ENCODE results near the gene HAPSTR1. TPM values are rescaled to one million over a fixed set of nuclear protein-coding genes. Genes with fewer than 3 reads are reported as not detected.

HAPSTR1 gene
- total RNA-seq, 1 donor: 143 TPM

GRCh38 chr16:9115277-9115676, 23.8 kb downstream of the HAPSTR1 start:
- H3K4me1 ChIP-seq (ENCODE audit: insufficient read depth, low read length): peaks cover 41% of the 10 kb centered on the region
- H3K4me3 ChIP-seq (ENCODE audit: low read length): no peak overlapping the region
- no peaks in the 10 kb centered on the region for H3K27me3 ChIP-seq (ENCODE audit: insufficient read depth, low read length)
- H3K9me3 ChIP-seq (ENCODE audit: low read depth, low read length): no peaks in the 10 kb centered on the region

GRCh38 chr16:9116141-9116540, 24.7 kb downstream of the HAPSTR1 start:
- Histone ChIP-seq H3K9me3 (ENCODE audit: low read depth, low read length) (no peaks in the 10 kb centered on the region), H3K27me3 (ENCODE audit: insufficient read depth, low read length) (no peaks in the 10 kb centered on the region), H3K4me3 (ENCODE audit: low read length) (no peak overlapping the region), H3K4me1 (ENCODE audit: insufficient read depth, low read length) (peaks cover 32% of the 10 kb centered on the region)

- H3K4me3 ChIP-seq (ENCODE audit: low read length): no peak overlapping the region
- H3K9me3 ChIP-seq (ENCODE audit: low read depth, low read length): no peaks in the 10 kb centered on the region
- H3K27me3 ChIP-seq (ENCODE audit: insufficient read depth, low read length): no peaks in the 10 kb centered on the region
- peaks cover 30% of the 10 kb centered on the region for H3K4me1 ChIP-seq (ENCODE audit: insufficient read depth, low read length)
These were observed 26.7 kb downstream of the HAPSTR1 start for GRCh38 chr16:9118170-9118569.

GRCh38 chr16:9119795-9120194, 28.4 kb downstream of the HAPSTR1 start:
- no peak overlapping the region for H3K4me3 ChIP-seq (ENCODE audit: low read length)
- H3K9me3 ChIP-seq (ENCODE audit: low read depth, low read length): no peaks in the 10 kb centered on the region
- H3K27me3 ChIP-seq (ENCODE audit: insufficient read depth, low read length): no peaks in the 10 kb centered on the region
- H3K4me1 ChIP-seq (ENCODE audit: insufficient read depth, low read length): peaks cover 29% of the 10 kb centered on the region

- Histone ChIP-seq H3K4me3 (ENCODE audit: low read length) (no peak overlapping the region), H3K27me3 (ENCODE audit: insufficient read depth, low read length) (no peaks in the 10 kb centered on the region), H3K4me1 (ENCODE audit: insufficient read depth, low read length) (peaks cover 45% of the 10 kb centered on the region), H3K9me3 (ENCODE audit: low read depth, low read length) (no peaks in the 10 kb centered on the region)
These were observed 30.9 kb downstream of the HAPSTR1 start for GRCh38 chr16:9122342-9122741.

GRCh38 chr16:9122969-9123368, 31.5 kb downstream of the HAPSTR1 start:
- H3K4me3 ChIP-seq (ENCODE audit: low read length): no peak overlapping the region
- no peaks in the 10 kb centered on the region for H3K9me3 ChIP-seq (ENCODE audit: low read depth, low read length)
- H3K4me1 ChIP-seq (ENCODE audit: insufficient read depth, low read length): peaks cover 52% of the 10 kb centered on the region
- H3K27me3 ChIP-seq (ENCODE audit: insufficient read depth, low read length): no peaks in the 10 kb centered on the region

GRCh38 chr16:9123401-9123800, 32.0 kb downstream of the HAPSTR1 start:
- H3K4me1 ChIP-seq (ENCODE audit: insufficient read depth, low read length): peaks cover 56% of the 10 kb centered on the region
- H3K4me3 ChIP-seq (ENCODE audit: low read length): no peak overlapping the region
- H3K27me3 ChIP-seq (ENCODE audit: insufficient read depth, low read length): no peaks in the 10 kb centered on the region
- no peaks in the 10 kb centered on the region for H3K9me3 ChIP-seq (ENCODE audit: low read depth, low read length)

GRCh38 chr16:9123871-9124270, 32.4 kb downstream of the HAPSTR1 start:
- Histone ChIP-seq H3K4me3 (ENCODE audit: low read length) (no peak overlapping the region), H3K4me1 (ENCODE audit: insufficient read depth, low read length) (peaks cover 59% of the 10 kb centered on the region), H3K27me3 (ENCODE audit: insufficient read depth, low read length) (no peaks in the 10 kb centered on the region), H3K9me3 (ENCODE audit: low read depth, low read length) (no peaks in the 10 kb centered on the region)

- Histone ChIP-seq H3K27me3 (ENCODE audit: insufficient read depth, low read length) (no peaks in the 10 kb centered on the region), H3K4me3 (ENCODE audit: low read length) (no peak overlapping the region), H3K4me1 (ENCODE audit: insufficient read depth, low read length) (peaks cover 59% of the 10 kb centered on the region), H3K9me3 (ENCODE audit: low read depth, low read length) (no peaks in the 10 kb centered on the region)
These were observed 33.0 kb downstream of the HAPSTR1 start for GRCh38 chr16:9124444-9124843.

GRCh38 chr16:9124908-9125584, 33.6 kb downstream of the HAPSTR1 start:
- Histone ChIP-seq H3K4me1 (ENCODE audit: insufficient read depth, low read length) (peaks cover 59% of the 10 kb centered on the region), H3K27me3 (ENCODE audit: insufficient read depth, low read length) (no peaks in the 10 kb centered on the region), H3K9me3 (ENCODE audit: low read depth, low read length) (no peaks in the 10 kb centered on the region), H3K4me3 (ENCODE audit: low read length) (no peak overlapping the region)

GRCh38 chr16:9125658-9126505, 34.4 kb downstream of the HAPSTR1 start:
- H3K9me3 ChIP-seq (ENCODE audit: low read depth, low read length): no peaks in the 10 kb centered on the region
- no peaks in the 10 kb centered on the region for H3K27me3 ChIP-seq (ENCODE audit: insufficient read depth, low read length)
- no peak overlapping the region for H3K4me3 ChIP-seq (ENCODE audit: low read length)
- H3K4me1 ChIP-seq (ENCODE audit: insufficient read depth, low read length): peaks cover 59% of the 10 kb centered on the region

- Histone ChIP-seq H3K27me3 (ENCODE audit: insufficient read depth, low read length) (no peaks in the 10 kb centered on the region), H3K4me1 (ENCODE audit: insufficient read depth, low read length) (peaks cover 59% of the 10 kb centered on the region), H3K9me3 (ENCODE audit: low read depth, low read length) (no peaks in the 10 kb centered on the region), H3K4me3 (ENCODE audit: low read length) (no peak overlapping the region)
These were observed 35.2 kb downstream of the HAPSTR1 start for GRCh38 chr16:9126609-9127008.

GRCh38 chr16:9128346-9129342, 37.2 kb downstream of the HAPSTR1 start:
- Histone ChIP-seq H3K4me1 (ENCODE audit: insufficient read depth, low read length) (peaks cover 42% of the 10 kb centered on the region), H3K4me3 (ENCODE audit: low read length) (no peak overlapping the region), H3K27me3 (ENCODE audit: insufficient read depth, low read length) (no peaks in the 10 kb centered on the region), H3K9me3 (ENCODE audit: low read depth, low read length) (no peaks in the 10 kb centered on the region)

- no peak overlapping the region for H3K4me3 ChIP-seq (ENCODE audit: low read length)
- H3K27me3 ChIP-seq (ENCODE audit: insufficient read depth, low read length): no peaks in the 10 kb centered on the region
- H3K9me3 ChIP-seq (ENCODE audit: low read depth, low read length): no peaks in the 10 kb centered on the region
- peaks cover 16% of the 10 kb centered on the region for H3K4me1 ChIP-seq (ENCODE audit: insufficient read depth, low read length)
These were observed 42.9 kb downstream of the HAPSTR1 start for GRCh38 chr16:9134306-9134705.

GRCh38 chr16:9134739-9135138, 43.3 kb downstream of the HAPSTR1 start:
- Histone ChIP-seq H3K27me3 (ENCODE audit: insufficient read depth, low read length) (no peaks in the 10 kb centered on the region), H3K9me3 (ENCODE audit: low read depth, low read length) (no peaks in the 10 kb centered on the region), H3K4me1 (ENCODE audit: insufficient read depth, low read length) (peaks cover 17% of the 10 kb centered on the region), H3K4me3 (ENCODE audit: low read length) (no peak overlapping the region)

All from mononuclear cell (primary cell).